Activated CD4-positive, CD25-positive, alpha-beta regulatory T cell treated with anti-CD3 and anti-CD28 coated beads, Interleukin-2, amount 50 U/mL, for 16 hours (primary cell): Measurements from ENCODE around the gene PPP1R7.
A peak's percentile ranks its signal among the peaks of the same experiment; 100 is the strongest.
"Not testable (repeated sequence)": the region's sequence is repeated elsewhere in the genome, so short reads cannot be mapped to it uniquely, and the experiment has no call there.

Experiments used
- DNase-seq: peaks from one replicate; pipeline ENCODE4 v3.0.0-alpha.2; 2020; ENCODE audit warnings: low read depth, low spot score

PPP1R7 gene, protein sequence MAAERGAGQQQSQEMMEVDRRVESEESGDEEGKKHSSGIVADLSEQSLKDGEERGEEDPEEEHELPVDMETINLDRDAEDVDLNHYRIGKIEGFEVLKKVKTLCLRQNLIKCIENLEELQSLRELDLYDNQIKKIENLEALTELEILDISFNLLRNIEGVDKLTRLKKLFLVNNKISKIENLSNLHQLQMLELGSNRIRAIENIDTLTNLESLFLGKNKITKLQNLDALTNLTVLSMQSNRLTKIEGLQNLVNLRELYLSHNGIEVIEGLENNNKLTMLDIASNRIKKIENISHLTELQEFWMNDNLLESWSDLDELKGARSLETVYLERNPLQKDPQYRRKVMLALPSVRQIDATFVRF

DNA sequence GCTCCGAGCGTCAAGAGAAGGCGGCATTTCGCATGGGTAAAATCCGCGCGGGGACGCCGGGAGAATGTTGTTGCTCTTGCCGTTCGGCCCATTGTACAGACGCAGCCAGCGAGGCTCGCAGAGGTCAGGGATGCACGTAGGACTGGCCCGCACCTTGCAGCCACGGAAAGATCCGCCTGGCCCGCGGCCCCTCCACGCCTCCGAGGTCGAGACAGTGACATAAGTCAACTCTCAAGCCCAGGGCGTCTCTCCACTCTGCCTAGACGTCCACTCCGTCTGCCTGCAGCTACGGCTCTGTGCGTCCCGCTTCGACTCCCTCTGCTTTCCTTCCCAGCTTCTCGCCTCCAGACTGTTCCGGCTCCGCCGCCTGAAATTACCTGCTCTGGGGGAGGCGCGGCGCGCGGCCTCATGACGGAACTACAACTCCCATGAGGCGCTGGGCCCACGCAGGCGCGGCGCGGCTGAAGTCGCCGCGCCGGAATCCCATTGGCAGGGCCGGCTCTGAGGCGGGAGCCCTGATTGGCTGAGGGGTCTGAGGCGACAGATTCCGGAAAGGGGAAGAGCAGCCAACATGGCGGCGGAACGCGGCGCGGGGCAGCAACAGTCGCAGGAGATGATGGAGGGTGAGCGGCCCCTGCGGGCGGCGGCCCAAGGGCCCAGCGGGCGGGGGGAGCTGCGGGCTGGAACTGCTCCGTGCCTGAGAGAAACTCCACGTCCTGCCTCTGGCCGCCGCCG is at the start of gene PPP1R7:
PPP1R7 (plus strand) TSS at position 543 of the 735 bp plus-strand sequence; CDS start at position 572, 29 bp downstream.
- peak; percentile 91 for DNase-seq

DNA sequence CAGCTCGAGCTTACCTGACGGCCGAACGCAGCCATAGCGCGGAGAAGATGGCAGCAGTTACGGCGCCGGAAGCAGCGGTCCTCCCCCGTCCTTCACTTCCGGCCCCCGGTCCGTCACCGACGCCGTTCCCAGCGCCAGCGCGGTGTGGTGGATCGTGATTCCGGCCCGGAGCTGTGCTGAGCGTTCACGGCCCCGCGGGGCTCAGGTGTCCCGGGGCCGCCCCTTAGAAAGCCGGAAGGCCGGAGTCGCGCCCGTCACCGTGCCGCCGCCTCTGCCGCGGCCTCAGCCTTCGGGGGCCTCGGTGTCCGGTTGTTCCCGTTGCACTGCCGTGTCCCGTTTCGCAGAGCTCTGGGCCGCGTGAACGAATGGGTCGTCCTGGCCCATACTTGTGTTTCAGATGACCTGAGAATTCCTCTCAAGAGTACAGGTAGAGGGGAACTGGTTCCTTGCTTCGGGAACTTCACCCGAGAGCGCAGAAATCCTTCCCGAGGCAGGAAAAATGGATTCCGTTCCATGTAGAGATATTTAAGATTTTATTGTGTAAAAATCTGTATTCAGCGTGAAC is 47.9 kb upstream of the PPP1R7 start, which contains the start of gene MTERF4:
MTERF4 (minus strand) TSS at position 49 of the 565 bp plus-strand sequence; CDS start at position 35, 14 bp downstream.
- peak; percentile 79 for DNase-seq

DNA sequence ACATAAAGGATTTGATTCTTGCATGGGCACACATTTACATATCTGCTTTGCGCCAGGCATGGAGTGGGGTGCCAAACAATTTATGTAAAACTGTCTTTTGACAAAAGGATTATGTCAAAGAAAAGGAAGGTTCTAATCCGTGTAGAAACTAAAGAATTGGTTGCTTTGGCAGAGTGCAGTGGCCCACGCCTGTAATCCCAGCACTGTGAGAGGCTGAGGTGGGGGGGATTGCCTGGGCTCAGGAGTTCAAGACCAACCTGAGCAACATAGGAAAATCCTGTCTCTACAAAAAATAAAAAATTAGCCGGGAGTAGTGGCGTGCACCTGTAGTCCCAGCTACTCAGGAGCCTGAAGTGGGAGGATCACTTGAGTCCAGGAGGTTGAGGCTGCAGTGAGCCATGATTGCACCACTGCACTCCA is 47.1 kb upstream of the PPP1R7 start:
- DNase-seq = no peak

DNA sequence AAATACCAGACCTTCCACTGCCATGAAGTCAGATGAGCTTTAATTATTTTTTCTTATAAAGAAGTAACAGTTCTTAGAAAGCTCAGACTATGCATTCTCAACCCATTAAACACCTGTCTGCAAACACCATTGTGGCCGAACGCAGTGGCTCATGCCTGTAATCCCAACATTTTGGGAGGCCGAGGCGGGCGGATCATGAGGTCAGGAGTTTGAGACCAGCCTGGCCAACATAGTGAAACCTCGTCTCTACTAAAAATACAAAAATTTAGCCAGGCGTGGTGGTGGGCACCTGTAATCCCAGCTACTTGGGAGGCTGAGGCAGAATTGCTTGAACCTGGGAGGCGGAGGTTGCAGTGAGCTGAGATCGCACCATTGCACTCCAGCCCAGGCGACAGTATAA is 45.7 kb upstream of the PPP1R7 start:
- DNase-seq = not testable (repeated sequence)

DNA sequence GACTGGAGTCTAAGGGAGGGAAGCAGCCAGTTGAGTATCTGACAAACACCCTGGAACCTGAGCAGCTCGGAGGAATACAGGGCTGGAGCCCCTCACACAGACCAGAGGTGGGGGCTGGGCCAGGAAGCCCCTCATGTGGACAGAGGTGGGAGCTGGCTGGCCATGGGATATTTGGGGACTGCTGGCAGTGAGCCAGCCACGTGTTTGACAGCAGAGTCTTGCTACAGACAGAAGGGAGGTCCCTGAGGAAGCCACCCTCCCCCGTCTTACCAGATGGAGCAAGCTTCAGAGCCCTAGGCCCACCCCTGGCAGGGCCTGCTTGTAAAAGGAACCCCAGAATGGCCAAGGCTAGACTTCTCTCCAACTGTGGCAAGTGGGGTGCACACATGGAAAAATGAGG is 44.6 kb upstream of the PPP1R7 start:
- no peak for DNase-seq

DNA sequence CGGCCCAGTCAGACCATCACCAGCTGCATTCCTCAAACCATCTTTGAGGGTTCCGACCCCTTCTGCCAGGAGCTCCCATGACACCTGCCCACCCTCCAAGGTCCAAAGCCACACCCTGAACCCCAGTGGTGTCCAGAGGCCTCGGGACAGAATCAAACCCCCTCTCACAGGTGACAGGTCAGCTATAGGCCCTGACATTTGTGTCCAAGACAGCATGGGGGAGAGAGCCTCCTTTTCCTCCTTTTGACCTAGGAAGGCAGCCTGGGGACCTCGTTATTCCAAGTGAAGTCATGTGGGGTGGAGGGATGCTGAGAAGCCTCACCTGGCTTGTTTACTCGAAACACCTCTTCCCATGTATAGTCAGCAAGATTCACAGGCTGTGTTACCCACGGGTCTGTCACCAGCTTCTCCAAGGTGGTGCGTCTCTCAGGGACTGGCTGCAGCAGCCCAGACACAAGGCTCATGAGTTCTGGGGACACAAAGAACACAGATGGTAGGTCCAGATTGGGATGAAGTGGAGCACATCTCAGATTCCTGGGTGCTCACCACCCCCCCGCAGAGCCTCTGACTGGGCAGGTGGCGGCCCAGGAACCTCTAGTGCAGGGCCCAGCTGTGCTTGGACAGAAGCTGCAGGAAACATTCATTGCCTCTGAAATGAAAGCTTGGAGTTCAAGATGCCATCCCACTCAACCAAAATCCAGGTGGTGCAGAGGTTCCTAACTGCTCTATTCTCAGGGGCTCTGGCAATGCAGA is 43.1 kb upstream of the PPP1R7 start:
- DNase-seq = no peak

DNA sequence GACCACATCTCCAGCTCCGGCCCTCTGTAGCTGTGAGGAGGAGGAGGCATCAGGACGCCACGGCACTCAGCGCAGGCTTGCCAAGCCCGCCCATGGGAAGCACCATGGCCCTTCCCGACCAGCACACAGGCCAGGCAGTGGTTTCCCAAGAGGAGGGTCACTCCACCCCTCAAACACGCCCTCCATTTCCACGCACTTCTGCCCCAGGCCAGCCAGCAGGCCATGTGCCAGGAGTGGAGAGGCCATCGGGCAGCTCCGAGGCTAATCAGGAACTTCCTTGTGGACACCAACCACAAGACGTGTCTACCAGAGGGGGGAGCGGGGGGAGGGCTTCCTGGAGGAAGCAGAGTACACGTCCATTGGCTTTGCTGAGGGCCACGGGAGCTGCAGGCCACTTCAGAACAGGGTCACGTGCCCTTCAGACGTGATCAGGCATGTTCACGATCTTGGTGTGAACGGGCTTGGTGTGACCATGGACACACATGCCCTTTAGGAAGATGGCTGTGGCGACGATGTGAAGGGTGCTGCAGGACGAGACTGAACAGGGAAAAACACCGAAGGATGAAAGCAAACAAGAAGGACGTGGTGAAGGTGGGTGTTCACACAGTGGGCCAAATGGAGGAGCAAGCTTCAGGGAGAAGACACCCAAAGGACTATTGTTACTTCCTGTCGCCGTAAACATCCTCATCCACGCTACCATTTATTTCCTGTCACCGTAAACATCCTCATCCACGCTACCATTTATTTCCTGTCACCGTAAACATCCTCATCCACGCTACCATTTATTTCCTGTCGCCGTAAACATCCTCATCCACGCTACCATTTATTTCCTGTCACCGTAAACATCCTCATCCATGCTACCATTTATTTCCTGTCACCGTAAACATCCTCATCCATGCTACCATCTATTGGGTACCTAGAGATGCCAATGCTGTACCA is 41.7 kb upstream of the PPP1R7 start:
- DNase-seq = no peak

DNA sequence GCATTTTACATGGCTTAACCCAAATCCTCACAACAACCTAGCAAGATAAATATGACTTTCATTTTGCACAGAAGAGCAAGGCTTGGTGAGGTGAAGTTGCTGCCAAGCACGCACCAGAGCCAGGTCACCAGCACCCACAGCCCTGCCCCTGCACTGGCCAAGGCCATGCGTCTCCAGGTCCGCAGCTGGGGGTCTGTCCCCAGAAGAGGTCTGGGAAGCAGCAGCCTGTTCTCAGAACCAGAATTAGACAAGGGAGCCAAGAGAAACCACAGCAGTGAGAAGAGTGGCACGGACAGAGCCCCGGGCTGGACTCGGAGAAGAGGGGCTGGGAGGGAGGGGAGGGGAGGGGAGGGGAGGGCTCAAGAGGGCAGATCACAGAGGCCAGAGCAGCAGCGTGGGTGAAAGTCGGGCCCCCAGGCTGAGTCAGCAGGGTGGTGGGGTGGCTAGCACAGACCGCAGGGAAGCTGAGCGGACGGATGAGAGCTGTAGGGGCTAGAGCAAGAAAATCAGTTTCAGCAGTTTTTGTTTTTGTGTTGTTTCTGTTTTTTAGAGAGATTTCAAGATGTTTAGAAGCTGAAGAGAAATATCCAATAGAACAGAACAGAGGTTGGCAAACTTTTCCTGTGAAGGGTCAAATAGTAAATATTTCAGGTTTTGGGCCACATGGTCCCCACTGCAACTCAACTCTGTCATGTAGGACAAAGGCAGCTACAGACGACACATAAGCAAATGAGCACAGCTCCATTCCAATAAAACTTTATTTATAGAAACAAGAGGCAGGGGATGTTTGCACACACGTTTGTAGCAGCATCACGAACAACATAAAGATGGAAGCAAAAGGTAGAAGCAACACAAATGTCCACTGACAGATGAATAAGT is 40.8 kb upstream of the PPP1R7 start:
- DNase-seq = no peak

DNA sequence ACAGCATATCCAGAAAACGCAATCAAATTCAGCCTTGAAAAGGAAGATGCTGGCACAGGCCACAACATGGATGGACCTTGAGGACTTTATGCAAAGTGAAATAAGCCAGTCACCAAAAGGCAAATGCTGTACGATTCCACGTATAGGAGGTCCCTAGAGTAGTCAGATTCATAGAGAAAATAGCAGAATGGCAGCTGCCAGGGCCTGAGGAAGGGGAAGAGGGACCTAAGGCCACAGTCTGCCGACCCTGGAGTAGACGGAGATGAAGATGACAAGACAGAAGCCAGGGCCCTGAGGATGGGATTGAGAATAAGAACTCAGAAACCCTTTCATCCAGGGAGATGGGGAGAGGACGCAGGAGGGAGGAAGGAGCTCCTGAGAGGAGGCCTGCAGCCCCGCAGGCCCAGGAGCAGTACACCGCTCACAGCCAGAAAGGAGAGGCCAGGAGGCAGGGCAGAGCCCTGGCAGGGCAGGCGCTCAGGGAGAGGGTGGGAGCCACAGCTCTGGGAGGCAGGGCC is 40.1 kb upstream of the PPP1R7 start:
- DNase-seq = no peak

DNA sequence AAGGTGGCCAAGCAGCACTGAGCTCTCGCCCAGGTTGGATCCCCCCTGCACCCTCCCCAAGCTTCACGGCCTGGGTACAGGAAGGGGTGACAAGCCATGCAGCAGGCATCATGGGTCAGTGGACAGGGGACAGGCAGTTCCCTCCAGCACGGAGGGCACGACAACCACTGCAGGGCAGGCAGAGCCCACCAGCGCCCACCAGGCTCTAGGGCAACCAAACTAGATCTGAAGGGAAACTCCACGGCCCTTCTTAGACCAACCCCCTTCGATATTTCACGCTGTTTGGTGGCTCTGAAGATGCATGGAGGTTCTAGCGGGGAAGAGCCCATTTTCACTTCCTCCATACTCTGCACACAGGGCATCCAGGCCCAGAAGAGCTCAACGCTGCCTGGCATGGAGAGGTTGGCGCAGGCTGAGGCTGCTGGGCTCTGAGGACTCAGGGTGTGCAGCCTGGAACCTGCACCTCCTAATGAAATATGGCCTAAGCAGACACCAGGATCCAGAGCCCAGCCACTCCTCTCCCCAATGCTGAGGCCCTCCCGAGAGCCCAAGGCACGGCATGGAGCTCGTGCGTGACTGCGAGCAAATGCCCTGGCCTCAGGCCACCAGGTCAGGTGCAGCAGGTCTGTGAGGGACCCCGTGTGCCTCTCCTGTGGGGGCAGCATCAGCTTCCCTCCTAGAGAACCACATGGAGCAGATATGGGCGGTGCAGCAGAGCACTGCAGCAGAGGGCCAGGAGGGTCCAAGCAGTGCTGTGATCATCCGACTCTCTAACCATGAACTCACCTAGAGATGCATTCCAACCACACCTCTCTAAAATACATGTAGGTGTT is 39.4 kb upstream of the PPP1R7 start:
- DNase-seq = no peak

DNA sequence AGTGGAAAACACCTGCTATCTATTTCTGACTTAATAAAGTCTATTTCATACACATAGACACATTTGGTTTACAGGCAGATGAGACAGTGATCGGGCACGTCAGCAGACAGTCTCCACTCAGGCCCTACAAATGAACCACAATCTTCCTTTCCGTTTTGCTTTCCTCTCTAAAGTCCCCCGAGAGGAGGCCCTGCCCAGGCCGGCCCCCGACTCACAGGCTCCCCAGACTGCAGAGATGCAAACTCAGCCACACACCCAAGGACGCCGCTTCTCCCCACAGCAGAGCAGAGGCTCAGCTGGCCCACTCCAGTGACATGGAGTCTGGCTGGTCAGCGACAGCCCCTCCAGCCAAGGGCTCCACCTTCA is 38.8 kb upstream of the PPP1R7 start:
- no peak for DNase-seq

DNA sequence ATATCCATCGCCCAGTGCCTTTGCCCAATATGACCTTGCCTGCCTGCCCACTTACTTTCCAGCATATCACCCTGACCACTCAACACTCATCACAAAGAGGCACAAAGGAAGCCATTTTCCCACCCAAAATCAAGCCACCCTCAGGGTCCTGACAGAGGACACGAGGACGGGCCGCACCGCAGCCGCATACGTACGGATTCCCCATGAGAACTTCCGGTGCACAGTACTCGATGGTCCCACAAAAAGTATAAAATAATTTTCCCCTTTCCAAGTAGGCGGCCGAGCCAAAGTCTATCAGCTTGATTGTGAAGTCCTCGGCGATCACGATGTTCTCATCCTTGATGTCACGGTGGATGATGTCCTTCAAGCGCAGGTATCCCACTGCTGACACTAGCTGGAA is 38.2 kb upstream of the PPP1R7 start:
- DNase-seq = no peak

DNA sequence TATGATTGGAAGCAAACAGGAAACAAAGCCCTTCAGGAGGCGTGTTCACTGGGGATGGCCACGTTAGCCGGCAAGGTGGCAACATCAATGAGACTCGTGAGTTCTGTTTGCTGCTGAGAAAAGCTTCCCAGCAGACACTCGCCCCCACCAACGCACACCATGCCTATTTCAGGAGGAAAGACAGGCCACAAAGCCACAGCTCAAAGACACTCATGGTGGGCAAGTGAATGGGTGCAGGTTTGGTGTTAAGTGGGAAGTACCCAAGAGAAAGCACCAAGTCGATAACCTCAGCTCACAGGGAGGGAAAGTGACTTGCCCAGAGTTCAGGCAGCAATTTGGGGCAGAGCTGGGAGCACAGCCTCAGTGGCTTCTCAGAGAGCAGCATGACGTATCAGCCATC is 37.7 kb upstream of the PPP1R7 start:
- DNase-seq = no peak

DNA sequence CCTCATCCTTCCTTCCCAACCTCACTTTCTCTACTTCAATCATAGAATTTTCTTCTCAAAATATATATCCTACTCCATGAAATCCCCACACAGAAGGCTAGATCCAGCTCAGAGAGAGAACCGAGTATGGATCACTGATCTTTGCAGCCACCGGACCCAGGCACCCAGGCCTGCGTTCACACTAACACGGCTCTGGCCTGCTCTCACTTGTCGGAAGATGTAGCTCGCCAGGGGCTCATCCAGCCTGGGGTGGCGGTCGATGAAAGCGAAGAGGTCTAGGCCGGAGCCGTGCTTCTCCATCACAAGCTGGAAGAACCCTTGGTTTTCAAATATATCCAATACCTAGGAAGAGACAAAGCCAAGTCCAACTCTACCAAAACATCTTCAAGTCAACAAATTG is 35.4 kb upstream of the PPP1R7 start:
- no peak for DNase-seq

DNA sequence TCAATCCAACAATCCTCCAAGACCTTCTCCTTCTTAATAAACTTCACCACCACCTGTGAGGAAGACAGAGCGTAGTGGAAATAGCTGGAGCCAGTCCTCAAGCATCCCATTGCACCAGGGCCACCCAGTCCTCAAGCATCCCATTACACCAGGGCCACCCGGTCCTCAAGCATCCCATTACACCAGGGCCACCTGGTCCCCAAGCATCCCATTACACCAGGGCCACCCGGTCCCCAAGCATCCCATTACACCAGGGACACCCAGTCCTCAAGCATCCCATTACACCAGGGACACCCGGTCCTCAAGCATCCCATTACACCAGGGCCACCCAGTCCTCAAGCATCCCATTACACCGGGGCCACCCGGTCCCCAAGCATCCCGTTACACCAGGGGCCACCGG is 34.9 kb upstream of the PPP1R7 start:
- no peak for DNase-seq

DNA sequence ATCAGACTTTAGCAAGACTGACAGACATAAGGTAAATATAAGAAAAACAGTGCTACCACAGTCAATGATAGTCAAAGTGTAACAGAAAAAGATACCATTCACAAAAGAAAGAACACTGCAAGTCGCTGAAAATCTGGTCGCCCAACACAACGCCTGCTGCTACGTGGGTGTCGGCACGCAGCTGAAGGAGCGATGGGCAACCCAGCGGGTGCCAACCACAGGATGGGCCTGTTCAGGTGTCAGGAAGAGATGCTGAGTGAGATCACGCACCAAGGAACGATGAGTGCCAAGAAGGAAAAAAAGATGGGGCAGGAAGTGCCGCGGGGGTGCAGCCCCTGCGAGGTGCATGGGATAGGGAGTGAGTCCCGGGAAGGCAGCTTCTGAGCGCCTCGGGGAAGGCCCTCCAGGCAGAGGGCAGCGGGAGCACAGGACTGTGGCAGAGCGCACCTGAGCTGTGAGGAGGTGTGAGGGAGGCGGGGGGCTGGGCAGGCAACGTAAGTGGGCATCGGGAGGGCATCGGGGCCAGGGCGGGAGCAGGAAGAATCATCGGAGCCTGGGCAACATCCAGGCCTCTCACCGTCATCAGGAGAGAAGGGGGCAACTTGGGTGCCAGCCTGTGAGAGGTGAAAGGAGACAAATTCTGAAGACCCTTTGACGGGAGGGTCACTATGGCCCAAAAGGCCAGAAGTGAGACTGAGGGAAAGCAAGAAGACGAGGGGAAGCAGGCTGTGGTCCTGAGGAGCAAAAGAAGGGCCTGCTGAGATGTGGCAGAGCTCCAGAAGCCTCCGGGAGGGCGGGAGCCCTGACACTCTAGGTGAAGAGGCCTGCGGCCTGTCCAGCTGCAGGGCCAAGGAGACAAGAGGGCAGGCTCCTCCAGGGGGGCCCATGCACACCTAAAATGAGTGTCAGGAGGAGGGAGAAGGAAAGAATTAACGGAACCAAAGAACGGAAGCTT is 33.4 kb upstream of the PPP1R7 start:
- no peak for DNase-seq

DNA sequence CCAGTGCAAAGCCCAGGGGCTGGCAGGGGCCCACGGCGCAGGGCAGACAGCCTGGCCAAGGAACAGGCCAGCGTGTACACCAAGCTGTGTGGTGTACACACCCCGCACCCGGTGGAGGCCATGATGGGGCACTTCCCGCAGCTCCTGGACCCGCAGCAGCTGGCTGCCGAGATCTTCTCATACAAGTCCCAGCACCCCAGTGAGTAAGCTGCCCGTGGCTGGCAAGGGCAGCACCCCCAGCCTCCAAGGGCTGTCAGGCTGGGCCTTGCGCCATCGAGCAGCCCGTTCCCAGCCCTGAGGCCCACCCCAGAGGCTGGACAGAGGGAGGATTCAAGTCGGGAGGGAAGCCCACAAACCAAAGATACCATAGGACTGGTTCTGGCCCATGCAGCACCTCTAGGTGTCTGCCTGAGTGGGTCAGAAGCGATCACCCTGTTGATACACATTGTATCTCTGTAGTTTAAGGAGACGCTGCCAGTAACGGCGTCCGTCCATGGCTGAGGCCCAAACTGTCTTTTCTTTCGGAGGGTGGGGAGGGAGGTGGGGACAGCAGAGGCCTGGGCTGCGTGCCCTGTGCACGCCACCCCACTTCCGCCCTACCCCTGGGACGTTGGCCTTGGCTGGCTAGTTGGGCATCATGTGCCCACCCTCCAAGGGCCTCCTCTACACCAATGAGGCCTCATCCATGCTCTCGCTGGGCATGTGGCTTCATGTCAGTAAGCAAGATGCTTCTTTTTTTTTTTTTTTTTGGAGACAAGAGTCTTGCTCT is 31.3 kb upstream of the PPP1R7 start:
- no peak for DNase-seq
